ENCODE measurements around the gene TMED5. TPM values are rescaled to one million over a fixed set of nuclear protein-coding genes. Genes with fewer than 3 reads are reported as not detected.

The TMED5 gene
- polyA plus RNA-seq, 3 donors, result 30.0 to 75.8 (median 62.8) TPM

GRCh38 chr1:93109578-93109977, 70.6 kb downstream of the TMED5 start:
- H3K9me3 Mint-ChIP-seq, result peaks cover 0 to 14% (median 8%) of the 10 kb centered on the region in 7 donors
- H3K9me3 ChIP-seq (replicated peaks in 1 of 2; ENCODE audit: control insufficient read depth in 1 of 2, insufficient read depth in 1 of 2, low read length in 2 of 2), result peaks cover 0 to 5% of the 10 kb centered on the region in 2 donors
- peak overlapping the region in 1 of 2 donors; percentile 0 for H3K27ac ChIP-seq (ENCODE audit: low read depth in 1 of 2, low read length in 2 of 2)
- intact Hi-C loops (cut with micrococcal nuclease), result no loop called here
- no peaks in the 10 kb centered on the region for H3K27me3 ChIP-seq (ENCODE audit: control insufficient read depth in 2 of 2, insufficient read depth in 2 of 2, low read length in 2 of 2)
- no peak overlapping the region for H3K4me3 Mint-ChIP-seq
- TF ChIP-seq CTCF (IDR thresholded peaks at IDR 0.05), result no peak
- no peak overlapping the region for H3K4me2 ChIP-seq (replicated peaks; ENCODE audit: extremely low read depth, low read length, poor library complexity, severe bottlenecking)
- peaks cover 15% of the 10 kb centered on the region for H3K4me1 Mint-ChIP-seq
- peak overlapping the region in 3 of 7 donors; percentile 23 to 73 (median 41) for H3K27ac Mint-ChIP-seq
- peaks cover 65% of the 10 kb centered on the region for H4K20me1 ChIP-seq (ENCODE audit: insufficient read depth, low read length)
- peaks cover 11 to 61% of the 10 kb centered on the region in 2 donors for H3K36me3 ChIP-seq (replicated peaks in 1 of 2; ENCODE audit: control insufficient read depth in 1 of 2, insufficient read depth in 2 of 2, low read length in 2 of 2)
- no peaks in the 10 kb centered on the region for H3K27me3 Mint-ChIP-seq (ENCODE audit: low read depth in 3 of 3)
- H3K9ac ChIP-seq (ENCODE audit: insufficient read depth, low read length, poor library complexity, severe bottlenecking), result no peak overlapping the region
- H3K36me3 Mint-ChIP-seq, result peaks cover 38 to 63% of the 10 kb centered on the region in 2 donors
- no CpG with 5 or more reads among the region's 2 CpGs for whole genome bisulfite sequencing (ENCODE audit: insufficient coverage)
- peaks cover 3 to 12% of the 10 kb centered on the region in 2 donors for H3K4me1 ChIP-seq (ENCODE audit: control insufficient read depth in 1 of 2, insufficient read depth in 2 of 2, low read length in 2 of 2)
- no peak overlapping the region for H2AFZ ChIP-seq (ENCODE audit: insufficient read depth, low read depth, low read length, poor library complexity, severe bottlenecking)
- no peak overlapping the region for H3K4me3 ChIP-seq (replicated peaks in 1 of 3; ENCODE audit: low read depth in 2 of 3, low read length in 3 of 3)
- DNase-seq, result no peak
- H3K79me2 ChIP-seq (ENCODE audit: insufficient read depth, low read length), result peaks cover 94% of the 10 kb centered on the region

DNA sequence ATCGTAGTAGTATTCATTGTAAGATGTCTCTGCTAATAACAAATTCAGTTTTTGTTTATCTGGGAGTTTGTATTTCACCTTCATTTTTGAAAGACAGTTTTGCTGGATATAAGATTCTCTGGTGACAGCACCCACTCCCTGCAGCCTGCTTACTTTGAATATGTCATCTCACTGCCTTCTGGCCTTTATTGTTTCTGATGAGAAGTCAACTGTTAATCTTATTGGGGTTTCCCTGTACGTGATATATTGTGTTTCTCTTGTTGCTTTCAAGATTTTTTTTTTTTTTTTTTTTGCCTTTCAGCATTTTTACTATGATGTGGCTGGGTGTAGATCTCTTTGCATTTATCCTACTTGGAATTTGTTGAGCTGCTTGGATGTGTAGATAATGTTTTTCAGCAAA, 71.9 kb downstream of the TMED5 start:
- Histone ChIP-seq H3K9me3 (replicated peaks in 1 of 2; ENCODE audit: control insufficient read depth in 1 of 2, insufficient read depth in 1 of 2, low read length in 2 of 2) (peaks cover 0 to 5% of the 10 kb centered on the region in 2 donors), H3K27me3 (ENCODE audit: control insufficient read depth in 2 of 2, insufficient read depth in 2 of 2, low read length in 2 of 2) (no peaks in the 10 kb centered on the region), H3K4me2 (replicated peaks; ENCODE audit: extremely low read depth, low read length, poor library complexity, severe bottlenecking) (no peak overlapping the region), H3K27ac (ENCODE audit: low read depth in 1 of 2, low read length in 2 of 2) (no peak overlapping the region), H3K4me1 (ENCODE audit: control insufficient read depth in 1 of 2, insufficient read depth in 2 of 2, low read length in 2 of 2) (peaks cover 3 to 12% of the 10 kb centered on the region in 2 donors), H3K36me3 (replicated peaks in 1 of 2; ENCODE audit: control insufficient read depth in 1 of 2, insufficient read depth in 2 of 2, low read length in 2 of 2) (peaks cover 13 to 60% of the 10 kb centered on the region in 2 donors), H3K9ac (ENCODE audit: insufficient read depth, low read length, poor library complexity, severe bottlenecking) (no peak overlapping the region), H3K79me2 (ENCODE audit: insufficient read depth, low read length) (peaks cover 100% of the 10 kb centered on the region), H4K20me1 (ENCODE audit: insufficient read depth, low read length) (peaks cover 65% of the 10 kb centered on the region), H3K4me3 (replicated peaks in 1 of 3; ENCODE audit: low read depth in 2 of 3, low read length in 3 of 3) (no peak overlapping the region), H2AFZ (ENCODE audit: insufficient read depth, low read depth, low read length, poor library complexity, severe bottlenecking) (no peak overlapping the region)
- no peaks in the 10 kb centered on the region for H3K27me3 Mint-ChIP-seq (ENCODE audit: low read depth in 3 of 3)
- peaks cover 15% of the 10 kb centered on the region for H3K4me1 Mint-ChIP-seq
- no CpG with 5 or more reads among the region's 2 CpGs for WGBS (ENCODE audit: insufficient coverage)
- no peak for DNase-seq
- peaks cover 0 to 14% (median 8%) of the 10 kb centered on the region in 7 donors for H3K9me3 Mint-ChIP-seq
- TF ChIP-seq CTCF (IDR thresholded peaks at IDR 0.05), result no peak
- intact Hi-C loops (cut with micrococcal nuclease), result no loop called here
- H3K27ac Mint-ChIP-seq, result no peak overlapping the region
- peaks cover 40 to 68% of the 10 kb centered on the region in 2 donors for H3K36me3 Mint-ChIP-seq
- no peak overlapping the region for H3K4me3 Mint-ChIP-seq
